ENCODE measurements around the gene GAMT. TPM values are rescaled to one million over a fixed set of nuclear protein-coding genes. Genes with fewer than 3 reads are reported as not detected.

The GAMT gene
- total RNA-seq, 1 donor from 2014 or later: 8.8 TPM

DNA sequence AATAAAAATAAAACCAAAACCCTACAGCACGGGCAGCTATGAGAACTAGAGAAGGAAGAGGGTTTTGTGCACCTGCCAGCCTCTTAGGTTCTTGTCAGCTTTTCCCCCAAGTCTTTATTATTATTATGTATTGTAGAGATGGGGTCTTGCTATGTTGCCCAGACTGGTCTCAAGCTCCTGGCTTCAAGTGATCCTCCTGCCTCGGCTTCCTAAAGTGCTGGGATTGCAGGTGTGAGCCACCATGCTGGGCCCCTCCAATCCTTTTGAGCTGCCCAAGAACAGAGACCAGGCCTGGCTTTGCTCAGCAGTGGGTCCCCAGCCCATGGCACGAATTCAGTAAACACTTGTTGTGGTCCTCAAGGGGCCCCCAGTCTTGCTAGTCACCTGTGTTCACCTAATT is 19.1 kb downstream of the GAMT start:
- ChIA-PET POLR2A (interaction anchor here (0.5 to 1.8 kb wide), 5 partner anchors 21 to 545 kb away, joined by 3 to 20 read pairs (median 4); partner anchors contain the start of gene CIRBP), CTCF (interaction anchor here (1.8 kb wide), 1 partner anchor 138 kb away, joined by 8 read pairs; no protein-coding TSS in a partner anchor)
- Mint-ChIP-seq H3K9me3 (no peaks in the 10 kb centered on the region), H3K27me3 (peaks cover 3% of the 10 kb centered on the region), H3K27ac (no peak overlapping the region), H3K4me1 (peaks cover 22% of the 10 kb centered on the region), H3K36me3 (ENCODE audit: low read depth) (peaks cover 10% of the 10 kb centered on the region), H3K4me3 (no peak overlapping the region)
- ATAC-seq (ENCODE audit: low read depth) (no peak), DNase-seq (no peak)
- TF ChIP-seq, protein P1, sequence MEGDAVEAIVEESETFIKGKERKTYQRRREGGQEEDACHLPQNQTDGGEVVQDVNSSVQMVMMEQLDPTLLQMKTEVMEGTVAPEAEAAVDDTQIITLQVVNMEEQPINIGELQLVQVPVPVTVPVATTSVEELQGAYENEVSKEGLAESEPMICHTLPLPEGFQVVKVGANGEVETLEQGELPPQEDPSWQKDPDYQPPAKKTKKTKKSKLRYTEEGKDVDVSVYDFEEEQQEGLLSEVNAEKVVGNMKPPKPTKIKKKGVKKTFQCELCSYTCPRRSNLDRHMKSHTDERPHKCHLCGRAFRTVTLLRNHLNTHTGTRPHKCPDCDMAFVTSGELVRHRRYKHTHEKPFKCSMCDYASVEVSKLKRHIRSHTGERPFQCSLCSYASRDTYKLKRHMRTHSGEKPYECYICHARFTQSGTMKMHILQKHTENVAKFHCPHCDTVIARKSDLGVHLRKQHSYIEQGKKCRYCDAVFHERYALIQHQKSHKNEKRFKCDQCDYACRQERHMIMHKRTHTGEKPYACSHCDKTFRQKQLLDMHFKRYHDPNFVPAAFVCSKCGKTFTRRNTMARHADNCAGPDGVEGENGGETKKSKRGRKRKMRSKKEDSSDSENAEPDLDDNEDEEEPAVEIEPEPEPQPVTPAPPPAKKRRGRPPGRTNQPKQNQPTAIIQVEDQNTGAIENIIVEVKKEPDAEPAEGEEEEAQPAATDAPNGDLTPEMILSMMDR (IDR thresholded peaks at IDR 0.05): no peak
- intact Hi-C loops (cut with micrococcal nuclease): loop anchor here (2.0 kb wide), 1 partner anchor 57 kb away; the partner anchor contains the start of gene RPS15

- intact Hi-C loops (cut with micrococcal nuclease): no loop called here
- Mint-ChIP-seq H3K4me3 (no peak overlapping the region), H3K9me3 (no peaks in the 10 kb centered on the region), H3K4me1 (peaks cover 18% of the 10 kb centered on the region), H3K27me3 (peaks cover 3% of the 10 kb centered on the region), H3K27ac (no peak overlapping the region), H3K36me3 (ENCODE audit: low read depth) (peaks cover 15% of the 10 kb centered on the region)
- ATAC-seq (ENCODE audit: low read depth) (no peak), DNase-seq (no peak)
- ChIA-PET CTCF (no interaction called here), POLR2A (interaction anchor here (1.7 kb wide), 1 partner anchor 110 kb away, joined by 3 read pairs; no protein-coding TSS in a partner anchor)
- TF ChIP-seq, protein P1 (IDR thresholded peaks at IDR 0.05): no peak
These were observed 21.3 kb downstream of the GAMT start for GRCh38 chr19:1379961-1380489.

- peaks cover 12% of the 10 kb centered on the region for H3K4me1 Mint-ChIP-seq
- ATAC-seq (ENCODE audit: low read depth): no peak
- TF ChIP-seq, protein P1 (IDR thresholded peaks at IDR 0.05): no peak
- H3K4me3 Mint-ChIP-seq: no peak overlapping the region
- no peak for DNase-seq
- peaks cover 18% of the 10 kb centered on the region for H3K36me3 Mint-ChIP-seq (ENCODE audit: low read depth)
- H3K27me3 Mint-ChIP-seq: peaks cover 3% of the 10 kb centered on the region
- H3K27ac Mint-ChIP-seq: no peak overlapping the region
- no peaks in the 10 kb centered on the region for H3K9me3 Mint-ChIP-seq
- intact Hi-C loops (cut with micrococcal nuclease): no loop called here
- POLR2A ChIA-PET: no interaction called here
- CTCF ChIA-PET: no interaction called here
These were observed 22.0 kb downstream of the GAMT start for GRCh38 chr19:1379126-1379905.

DNA sequence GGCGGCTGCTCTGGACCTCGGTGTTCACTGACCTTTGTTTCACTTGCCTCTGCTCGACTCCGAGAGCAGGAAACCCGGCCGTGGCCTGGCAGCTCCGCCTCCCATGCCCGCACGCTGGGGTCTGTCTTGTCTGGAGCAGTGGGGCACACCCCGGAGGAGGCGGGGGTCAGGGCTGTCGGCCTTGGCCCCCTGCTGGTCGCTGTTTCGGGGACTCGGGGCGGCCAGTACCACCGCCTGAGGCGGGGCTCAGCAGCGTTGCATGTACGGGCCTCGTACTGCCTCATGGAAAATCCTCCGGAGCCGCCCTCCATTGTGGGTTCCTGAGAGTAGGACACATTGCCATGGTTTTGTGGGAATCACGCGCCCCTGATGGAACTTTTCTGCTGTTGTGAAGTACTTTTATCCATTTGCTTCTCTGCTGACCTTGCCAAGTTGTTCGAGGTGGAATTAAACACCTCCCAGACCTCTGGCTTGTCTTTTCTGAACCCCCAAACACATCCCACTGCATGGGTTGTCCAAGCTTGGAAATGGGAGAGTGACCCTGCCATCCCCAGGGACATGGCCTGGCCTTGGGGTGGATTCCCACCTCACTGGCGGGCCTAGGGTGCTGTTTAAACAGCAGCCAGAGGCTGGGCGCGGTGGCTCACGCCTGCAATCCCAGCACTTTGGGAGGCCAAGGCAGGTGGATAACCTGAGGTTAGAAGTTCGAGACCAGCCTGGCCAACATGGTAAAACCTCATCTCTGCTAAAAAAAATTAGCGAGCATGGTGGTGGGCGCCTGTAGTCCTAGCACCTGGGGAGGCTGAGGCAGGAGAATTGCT is 23.2 kb downstream of the GAMT start:
- Mint-ChIP-seq H3K4me1 (peaks cover 4% of the 10 kb centered on the region), H3K4me3 (no peak overlapping the region), H3K36me3 (ENCODE audit: low read depth) (peaks cover 22% of the 10 kb centered on the region), H3K27ac (no peak overlapping the region), H3K27me3 (peaks cover under 1% of the 10 kb centered on the region), H3K9me3 (no peaks in the 10 kb centered on the region)
- ATAC-seq (ENCODE audit: low read depth): no peak
- CTCF ChIA-PET: no interaction called here
- intact Hi-C loops (cut with micrococcal nuclease): no loop called here
- TF ChIP-seq, protein P1 (IDR thresholded peaks at IDR 0.05): no peak
- POLR2A ChIA-PET: no interaction called here
- no peak for DNase-seq
